HG02970 (cell line): ENCODE results near the gene DUSP28.
"Not testable (repeated sequence)": the region's sequence is repeated elsewhere in the genome, so short reads cannot be mapped to it uniquely, and the experiment has no call there.

ENCODE experiments used
- ATAC-seq: cut with Tn5 transposase; IDR thresholded peaks from one replicate; pipeline ENCODE4 v1.9.1; 2021; ENCODE audit warnings: mild to moderate bottlenecking, moderate library complexity, moderate number of reproducible peaks; ENCODE audit not compliant: unreplicated experiment, low FRiP score

The DUSP28 gene

GRCh38 chr2:240560084-240560479, at the start of gene DUSP28:
Gene DUSP28, plus strand, starts transcription at chr2:240560357. Its CDS starts 328 bp downstream, at chr2:240560685.
- peak; percentile 47 for ATAC-seq

- no peak for ATAC-seq
Observed at GRCh38 chr2:240510513-240511210, 49.5 kb upstream of the DUSP28 start.

- no peak for ATAC-seq
Observed at GRCh38 chr2:240511351-240512108, 48.6 kb upstream of the DUSP28 start.

- ATAC-seq = no peak
Observed at GRCh38 chr2:240512109-240512485, 48.1 kb upstream of the DUSP28 start.

GRCh38 chr2:240512666-240513535, 47.3 kb upstream of the DUSP28 start:
- no peak for ATAC-seq

GRCh38 chr2:240513549-240514287, 46.4 kb upstream of the DUSP28 start:
- peak; percentile 70 for ATAC-seq

GRCh38 chr2:240514631-240515030, 45.5 kb upstream of the DUSP28 start:
- no peak for ATAC-seq

GRCh38 chr2:240517342-240517741, 42.8 kb upstream of the DUSP28 start:
- ATAC-seq = no peak

GRCh38 chr2:240518981-240519380, 41.2 kb upstream of the DUSP28 start:
- ATAC-seq = no peak

GRCh38 chr2:240519396-240520129, 40.6 kb upstream of the DUSP28 start:
- ATAC-seq = no peak

GRCh38 chr2:240520130-240520973, 39.8 kb upstream of the DUSP28 start:
- no peak for ATAC-seq

- ATAC-seq = no peak
Observed at GRCh38 chr2:240520974-240521350, 39.2 kb upstream of the DUSP28 start.

- not testable (repeated sequence) for ATAC-seq
Observed at GRCh38 chr2:240521885-240522284, 38.3 kb upstream of the DUSP28 start.

GRCh38 chr2:240522406-240522805, 37.8 kb upstream of the DUSP28 start:
- no peak for ATAC-seq

- no peak for ATAC-seq
Observed at GRCh38 chr2:240523451-240524281, 36.5 kb upstream of the DUSP28 start.

- no peak for ATAC-seq
Observed at GRCh38 chr2:240524963-240525718, 35.0 kb upstream of the DUSP28 start.

GRCh38 chr2:240525802-240526201, 34.4 kb upstream of the DUSP28 start:
- no peak for ATAC-seq
